G401.6 (cell line): ENCODE data around the gene PEPD.

Source experiments
- FAIRE-seq: peaks from 2 replicates; lab custom pipeline; 2012; peaks lifted over from hg19 to GRCh38; lab: Jason Lieb, UNC

PEPD gene

DNA sequence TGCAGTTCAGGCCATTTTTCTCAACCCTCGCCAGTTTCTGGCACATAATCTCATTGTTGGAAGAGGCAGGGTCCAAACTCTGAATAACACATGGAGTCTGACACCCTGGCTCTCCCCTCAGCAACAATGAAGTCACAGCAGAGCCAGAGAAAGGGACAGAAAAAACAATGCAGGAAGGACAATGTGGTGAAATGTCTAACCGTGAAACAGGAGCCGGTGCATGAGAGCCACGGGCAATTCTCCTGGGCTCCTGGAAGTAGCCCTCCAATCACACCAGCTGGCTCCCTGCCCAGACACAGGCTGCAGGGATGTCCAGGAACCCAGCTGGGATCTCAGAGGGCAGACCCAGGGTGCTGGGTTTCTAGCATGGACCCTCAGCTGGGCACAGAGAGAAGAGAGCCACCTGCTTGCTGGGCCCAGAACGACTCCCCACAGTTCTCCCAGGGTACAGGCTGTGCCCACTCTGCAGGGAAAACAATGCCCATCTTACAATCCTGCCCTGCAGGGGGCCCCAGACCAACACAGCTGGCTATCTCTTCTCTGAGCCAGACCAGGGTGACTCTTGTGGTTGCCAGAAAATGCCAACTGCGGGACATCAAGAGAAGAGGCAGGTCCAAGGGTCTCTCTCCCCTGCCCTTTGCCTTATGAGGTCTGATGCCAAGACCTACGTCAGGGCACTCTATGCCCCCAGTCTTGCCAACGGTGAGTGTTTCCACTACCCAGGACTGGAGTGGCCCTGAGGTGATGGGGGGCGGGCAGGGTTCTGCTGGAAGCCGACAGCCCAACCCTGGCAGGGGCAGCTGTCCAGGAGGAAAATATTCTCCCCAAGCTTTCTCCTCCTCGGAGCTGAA is 83.5 kb downstream of the PEPD start:
- no peak for FAIRE-seq

DNA sequence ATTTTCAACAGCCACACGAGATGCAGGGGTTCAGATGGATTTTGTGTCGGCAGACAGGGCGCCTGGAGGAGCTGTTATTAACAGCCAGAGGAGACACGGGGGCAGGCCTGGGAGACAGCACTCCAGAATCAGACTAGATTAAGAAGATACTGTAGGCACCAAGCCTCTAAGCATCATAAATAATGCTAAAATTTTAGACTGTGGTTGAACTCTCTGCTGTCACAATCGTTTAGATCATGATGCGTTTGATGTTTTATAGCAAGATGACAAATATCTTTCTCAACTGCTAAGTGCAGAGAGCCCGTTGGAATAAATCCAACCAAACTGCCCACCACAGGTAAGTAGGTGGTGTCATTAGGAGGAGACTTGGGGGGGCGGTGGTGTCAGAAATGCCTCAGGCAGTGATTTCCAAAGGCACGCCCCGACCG is 84.2 kb downstream of the PEPD start:
- FAIRE-seq: no peak

DNA sequence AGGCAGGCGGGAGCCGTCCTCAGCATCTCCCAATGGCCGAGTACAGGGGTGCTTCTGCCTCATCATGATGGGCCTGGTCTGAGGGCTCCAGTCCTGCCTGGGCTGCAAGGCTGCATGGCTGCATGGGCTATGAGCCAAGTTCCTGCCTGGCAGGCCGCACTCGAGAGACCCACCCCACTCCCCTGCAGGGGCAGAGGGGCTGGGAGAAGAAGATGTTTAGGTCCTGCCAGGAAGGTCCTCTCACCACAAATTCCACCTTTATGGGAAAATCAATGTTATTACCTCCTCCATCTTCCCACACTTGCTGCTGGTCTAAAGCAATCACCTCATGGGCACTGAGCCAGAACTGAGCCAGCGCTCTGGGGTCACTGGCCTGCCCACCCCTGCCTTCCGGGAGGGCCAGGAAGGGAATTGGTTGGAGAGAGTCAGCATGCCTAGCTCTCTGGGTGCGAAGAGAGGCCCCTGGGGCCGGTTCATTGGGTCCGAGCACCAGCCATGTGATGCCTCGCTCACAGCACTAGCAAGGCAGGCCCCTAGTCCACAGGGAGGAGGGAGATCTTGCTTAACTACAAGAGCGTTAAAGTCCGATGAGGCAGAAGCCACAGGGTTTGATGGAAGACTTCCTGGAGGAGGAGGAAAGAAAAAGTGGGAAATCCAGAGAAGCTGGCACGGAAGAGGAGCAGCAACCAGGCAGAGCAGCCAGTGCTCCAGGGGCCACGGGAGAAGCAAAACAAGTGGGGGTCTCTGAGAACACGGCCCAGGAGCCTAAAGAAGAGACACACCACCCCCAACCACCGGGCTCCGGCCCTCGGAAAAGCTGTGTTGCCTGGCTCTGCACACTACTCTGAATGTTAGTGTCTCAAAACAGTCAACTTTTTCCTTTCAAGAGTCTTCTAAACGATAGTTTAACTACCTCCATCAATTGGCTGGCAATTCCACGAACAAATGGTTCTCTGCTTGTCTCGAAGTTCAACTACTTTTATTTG is 84.9 kb downstream of the PEPD start:
- no peak for FAIRE-seq

DNA sequence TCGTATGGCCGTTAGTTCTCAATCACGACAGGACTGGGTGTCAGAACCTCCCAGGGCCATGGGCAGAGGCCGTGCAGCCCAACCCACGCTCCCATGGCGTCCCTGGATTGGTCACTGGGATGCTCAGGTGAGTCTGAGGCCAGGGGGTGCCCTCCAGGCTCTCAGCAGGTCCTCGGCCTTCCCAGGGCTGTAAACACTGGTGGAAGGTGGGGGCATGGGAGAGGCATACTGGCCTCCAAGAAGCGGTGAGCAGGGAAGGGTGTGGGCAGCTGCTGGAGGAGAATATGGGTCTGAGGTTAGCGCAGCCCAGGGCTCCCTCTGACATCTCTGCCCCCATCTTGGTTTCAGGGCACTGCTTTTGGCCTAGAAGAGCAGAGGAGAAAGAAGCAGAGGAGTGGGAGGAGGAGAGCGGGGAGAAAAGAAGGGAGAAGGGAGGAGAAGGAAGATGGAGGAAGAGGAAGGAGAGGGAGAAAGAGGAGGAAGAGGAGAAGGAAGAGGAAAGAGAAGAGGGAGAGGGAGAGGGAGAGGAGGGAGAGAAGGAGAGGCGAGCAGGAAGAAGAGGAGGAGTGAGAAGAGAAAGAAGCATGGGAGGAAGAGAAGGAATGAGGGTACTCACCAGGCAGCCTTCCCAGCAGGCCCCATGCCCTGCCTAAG is 85.8 kb downstream of the PEPD start:
- FAIRE-seq: no peak

DNA sequence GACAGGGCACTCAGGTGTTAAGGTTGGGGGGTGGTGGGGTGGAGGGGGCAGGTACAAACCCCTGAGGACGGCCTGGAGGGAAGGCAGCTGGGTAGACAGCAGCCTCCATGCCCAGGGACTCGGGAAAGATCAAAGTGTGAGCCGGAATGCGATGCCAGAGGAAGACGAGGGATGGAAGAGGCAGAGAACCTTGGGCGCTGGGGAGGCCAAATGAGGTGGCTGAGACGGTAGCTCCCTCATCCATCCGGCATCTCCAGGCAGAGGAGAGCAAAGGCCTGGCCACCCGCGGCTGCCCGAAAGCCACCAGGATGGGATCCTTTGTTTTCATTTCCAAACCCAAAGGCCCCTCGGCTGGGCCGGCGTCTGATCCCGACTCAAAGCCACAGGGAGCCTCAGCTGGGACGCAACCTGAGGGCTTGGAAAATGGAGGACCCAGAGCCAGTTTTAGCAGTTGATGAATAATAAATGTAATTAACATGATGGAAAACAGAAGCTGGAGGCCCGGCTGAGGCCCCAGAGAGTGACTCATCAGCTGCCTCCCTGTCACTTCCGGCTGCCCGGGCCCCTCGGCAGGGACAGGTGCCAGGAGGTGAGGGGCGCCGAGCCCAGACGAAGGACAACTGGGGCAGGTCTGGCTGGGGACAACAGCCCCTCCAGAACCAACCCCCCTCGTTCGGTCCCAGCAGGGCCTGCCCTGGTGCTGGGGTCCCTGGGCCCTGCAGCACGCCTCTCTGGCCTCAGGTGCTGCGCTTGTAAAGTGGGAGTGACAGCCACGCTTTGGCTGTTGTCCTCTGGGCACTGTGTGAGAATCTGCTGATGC is 86.5 kb downstream of the PEPD start:
- no peak for FAIRE-seq

DNA sequence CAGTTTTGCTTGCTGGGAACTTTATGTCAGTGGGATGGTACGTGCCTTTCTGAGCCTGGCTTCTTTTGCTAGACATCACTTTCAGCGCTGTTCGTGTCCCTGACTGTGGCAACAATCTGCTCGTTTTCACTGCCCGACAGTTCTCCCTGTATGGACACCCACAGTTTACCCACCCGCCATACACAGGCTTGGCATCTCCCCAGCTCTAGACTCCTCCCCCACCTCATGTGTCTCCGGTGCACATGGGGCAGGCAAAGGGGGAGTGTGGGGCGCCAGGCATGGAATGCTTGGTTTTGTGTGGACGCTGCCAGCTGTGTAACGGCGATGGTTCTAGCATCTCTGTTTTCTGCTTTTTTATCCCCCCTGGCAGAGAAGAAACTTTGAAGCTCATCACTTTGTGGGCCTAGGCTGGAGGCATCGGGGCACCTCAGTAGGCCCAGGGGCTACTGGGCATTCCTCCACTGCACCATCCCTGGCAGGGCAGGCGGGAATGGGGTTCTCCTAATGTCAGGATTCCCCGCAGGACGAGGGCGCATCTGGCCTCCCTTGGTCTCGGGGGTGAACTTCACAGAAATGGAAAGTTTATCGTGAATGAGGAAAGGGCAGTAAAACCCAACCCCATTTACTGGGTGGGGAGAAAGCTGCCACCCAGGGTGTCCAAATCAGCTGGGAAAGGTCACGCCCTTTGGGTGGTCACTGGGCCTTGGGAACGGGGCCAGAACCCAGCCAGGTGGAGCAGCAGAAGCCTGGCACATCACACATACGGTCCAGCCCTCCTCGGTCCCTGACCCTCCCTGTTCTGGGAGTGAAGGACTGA is 87.3 kb downstream of the PEPD start:
- no peak for FAIRE-seq

DNA sequence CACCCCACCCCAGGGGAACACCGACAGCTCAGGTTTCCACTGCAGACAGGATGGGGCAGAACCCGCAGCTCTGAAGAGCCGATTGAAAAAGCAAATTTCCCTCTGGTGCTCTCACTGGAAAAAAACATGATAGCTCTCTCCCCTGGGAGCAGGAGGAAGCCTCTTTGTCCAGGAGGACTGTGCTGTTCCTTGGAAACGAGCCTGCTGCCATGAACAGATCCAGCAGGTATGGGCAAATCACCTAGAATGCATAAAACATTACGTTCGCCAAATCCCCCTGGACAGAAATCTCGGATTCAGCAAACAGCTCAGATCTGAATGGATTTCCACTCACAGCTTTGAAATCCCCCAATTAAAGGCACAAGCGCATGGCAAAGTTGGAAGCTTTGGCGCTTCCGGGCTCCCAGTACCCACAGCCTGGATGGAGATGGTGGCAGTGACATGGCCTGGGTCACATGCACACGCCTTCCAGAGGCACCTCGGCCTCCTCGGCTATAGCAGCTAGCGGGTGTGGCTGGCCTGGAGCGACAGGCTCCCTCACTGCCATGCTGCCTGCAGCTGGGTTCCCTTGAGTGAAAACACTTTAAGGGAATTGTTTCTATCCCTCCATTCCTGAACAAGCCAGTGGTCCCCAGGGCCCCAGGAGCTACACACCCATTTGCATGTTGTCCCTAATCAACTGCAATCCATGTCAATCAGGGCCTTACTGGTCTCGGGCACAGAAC is 89.0 kb downstream of the PEPD start:
- FAIRE-seq: no peak

DNA sequence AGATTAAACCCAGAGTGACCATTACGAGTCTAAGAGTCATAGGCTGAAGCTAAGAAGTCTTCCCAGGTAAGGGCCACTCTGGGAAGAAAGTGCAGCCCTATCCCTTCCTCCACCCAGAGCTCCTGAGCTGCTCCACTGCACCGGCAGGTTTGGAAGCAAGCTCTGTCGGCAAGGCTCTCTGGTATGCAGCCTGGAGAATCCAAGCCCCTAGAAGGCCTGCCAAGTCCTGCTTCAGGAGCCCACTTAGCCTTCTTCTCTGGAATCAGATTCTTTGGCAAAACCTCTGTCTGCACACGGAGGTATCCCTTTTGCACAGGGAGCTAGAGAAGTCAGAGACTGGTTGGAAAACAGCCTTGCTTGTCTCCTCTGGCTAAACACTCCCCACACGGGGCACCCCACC is 89.6 kb downstream of the PEPD start:
- FAIRE-seq: no peak

DNA sequence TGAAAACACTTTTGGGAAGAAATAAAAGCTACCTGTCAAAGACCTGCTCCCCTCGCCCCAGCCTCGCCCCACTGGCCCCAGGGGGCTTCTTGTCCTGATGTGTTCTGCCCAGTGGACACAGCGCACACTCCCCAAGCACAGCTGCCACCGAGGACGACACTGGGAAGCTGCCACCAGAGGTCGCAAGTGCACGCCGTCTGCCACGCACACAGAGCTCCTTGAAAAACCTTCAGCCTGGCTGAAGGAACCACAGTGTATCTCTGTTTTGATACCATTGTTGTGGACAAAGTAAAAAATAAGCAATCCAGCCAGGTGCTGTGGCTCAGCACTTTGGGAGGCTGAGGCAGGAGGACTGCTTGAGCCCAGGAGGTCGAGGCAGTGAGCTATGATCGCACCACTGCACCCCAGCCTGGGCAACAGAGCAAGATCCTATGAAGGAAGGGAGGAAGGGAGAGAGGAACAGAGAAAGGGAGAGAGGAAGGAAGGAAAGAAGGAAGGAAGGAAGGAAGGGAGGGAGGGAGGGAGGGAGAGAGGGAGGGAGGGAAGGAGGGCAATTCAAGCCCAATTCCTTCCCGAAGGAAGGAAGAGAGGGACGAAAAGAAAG is 90.8 kb downstream of the PEPD start:
- no peak for FAIRE-seq

DNA sequence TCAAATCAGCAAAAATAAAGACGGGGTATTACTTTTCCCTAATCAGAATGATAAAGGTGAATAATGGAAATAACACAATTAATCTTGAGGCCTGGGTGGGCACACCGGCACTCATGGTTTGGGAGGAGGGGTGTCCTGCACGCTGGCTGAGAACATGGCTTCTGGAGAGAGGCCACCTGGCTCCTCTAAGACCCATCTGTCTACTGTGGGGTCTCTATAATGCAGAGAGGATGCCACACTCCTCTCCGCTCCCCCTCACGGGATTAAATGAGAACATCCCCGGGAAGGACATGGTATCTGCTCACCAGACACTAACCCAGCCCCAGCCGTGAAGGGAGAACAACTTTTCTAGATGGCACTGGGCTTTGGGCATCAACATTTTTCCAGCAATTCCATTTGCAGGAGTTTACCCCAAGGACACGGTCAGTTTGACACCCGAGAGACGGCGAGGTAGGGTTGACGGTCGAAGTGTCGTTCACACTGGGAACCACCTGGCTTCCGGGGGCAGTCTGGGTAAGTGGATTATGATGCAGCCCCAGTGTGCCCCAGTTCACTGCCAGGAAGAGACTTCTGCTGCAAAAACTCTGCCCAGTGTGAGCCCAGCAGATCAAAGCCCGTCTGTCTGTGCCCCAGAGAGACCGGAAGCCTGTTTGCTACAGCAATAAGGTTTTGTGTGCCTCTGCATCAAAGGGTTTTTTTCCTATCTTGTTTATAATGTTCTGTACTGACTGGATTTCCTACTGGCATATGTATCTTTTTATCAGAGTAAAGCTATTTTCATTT is 91.5 kb downstream of the PEPD start:
- FAIRE-seq: no peak

DNA sequence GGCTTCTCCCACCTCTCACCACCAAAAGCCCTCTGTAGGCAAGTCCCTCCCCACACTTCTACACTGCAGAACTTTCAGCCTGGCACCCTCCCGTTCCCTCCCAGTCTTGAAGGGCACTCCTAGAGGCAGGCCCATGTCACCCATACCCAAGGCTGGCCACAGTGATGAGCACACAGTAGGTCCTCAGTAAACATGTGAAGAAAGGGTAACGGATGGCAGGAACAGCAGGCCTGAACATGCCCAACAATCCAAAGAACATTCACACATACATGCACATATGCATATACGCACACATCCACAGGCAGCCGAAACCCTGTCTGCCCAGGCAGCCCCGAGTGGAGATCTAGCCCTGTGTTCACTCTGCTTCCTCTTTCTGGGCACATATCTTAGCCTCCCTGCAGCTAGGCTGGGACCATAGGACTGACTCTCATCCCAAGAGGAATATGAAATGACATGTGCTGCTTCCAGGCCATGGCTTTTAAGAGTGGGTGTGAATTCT is 92.9 kb downstream of the PEPD start:
- FAIRE-seq: no peak

DNA sequence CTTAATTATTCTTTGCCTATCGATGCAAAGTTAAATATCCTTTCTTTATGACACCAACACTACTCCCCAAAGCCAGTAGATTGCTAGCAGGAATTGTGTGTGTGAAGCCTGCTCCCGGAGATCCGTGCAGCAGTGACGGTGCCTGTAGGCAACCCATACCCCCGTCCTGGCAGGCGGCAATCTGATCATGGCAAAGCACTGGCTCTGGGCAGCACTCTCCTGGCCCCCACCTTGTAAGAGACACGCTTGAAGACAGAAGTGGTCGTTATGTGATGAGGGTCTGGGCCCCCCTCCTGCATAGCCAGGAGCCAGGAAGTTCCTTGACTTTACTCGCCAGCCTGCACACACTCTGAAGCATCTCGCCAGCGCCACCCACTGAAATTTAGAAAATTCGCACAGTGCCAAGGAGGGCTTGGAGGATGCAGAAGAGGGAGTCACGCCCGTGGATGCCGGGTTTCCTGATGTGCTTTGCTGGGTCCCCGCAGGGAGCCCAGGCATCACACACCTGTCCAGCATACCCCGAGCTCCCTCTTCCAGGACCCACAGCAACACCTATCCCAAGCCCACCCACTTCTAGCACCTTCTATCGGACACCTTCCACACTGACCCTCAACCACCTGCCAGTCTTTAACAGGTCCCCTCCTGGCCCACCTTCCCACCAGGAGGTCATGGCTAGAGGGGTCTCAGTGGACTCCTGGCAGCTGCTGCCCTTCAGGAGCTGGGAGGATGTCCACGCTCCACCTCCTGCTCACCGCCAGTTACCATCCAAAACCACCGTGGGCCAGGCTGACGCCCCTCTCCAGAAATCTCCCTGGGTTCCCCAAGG is 93.6 kb downstream of the PEPD start:
- no peak for FAIRE-seq

DNA sequence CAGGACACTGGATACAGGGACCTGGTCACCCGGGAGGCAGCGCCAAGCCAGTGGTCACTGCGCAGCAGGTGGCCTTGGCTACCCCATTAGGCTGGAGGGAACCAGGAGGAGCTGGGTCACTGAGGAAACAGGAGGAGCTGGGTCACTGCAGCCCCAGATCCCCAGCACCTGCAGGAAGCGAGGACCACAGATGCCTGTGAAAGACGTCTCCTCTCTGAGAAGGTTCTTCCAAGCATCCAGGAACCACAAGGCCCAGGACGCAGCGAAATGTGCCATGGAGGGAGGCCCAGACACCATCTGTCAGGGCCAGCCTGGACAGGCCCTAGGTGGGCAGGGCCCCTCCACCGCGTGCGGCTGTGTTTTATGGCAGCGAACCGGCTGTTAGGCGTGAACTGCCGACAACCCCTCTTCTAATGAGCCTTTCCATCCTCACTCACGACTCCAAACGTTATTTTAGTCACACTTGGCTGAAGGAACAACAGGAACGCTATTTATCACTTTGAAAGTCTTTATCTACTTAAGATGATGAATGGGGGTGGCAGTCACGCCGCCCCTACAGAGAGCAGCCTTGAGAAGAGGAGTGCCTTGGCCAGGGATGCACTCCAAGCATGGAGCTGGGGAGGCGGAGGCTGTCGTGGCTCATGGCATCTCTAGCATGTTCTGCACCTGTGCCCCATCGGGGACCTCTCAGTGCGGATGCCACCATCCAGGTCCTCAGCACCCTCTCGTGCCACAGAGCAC is 94.8 kb downstream of the PEPD start:
- no peak for FAIRE-seq

DNA sequence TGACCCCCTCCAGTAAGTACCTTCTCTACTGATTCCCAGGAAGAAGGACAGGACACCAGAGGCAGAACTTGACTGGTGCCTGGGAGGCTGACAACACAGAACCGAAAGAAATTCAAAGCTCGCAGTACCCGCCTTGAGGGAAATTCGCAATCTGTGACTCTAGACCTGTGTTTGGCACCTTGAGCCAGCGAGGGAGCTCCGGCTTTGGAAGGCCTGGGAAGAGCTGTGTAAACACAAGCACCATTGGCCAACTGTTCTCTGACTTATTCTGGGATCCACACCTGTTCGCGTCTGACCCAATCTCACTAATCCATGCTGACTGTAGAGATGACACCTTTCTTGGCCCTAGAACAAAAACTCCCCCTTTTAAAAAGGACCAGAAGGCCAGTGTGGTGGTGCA is 97.4 kb downstream of the PEPD start:
- FAIRE-seq: no peak

DNA sequence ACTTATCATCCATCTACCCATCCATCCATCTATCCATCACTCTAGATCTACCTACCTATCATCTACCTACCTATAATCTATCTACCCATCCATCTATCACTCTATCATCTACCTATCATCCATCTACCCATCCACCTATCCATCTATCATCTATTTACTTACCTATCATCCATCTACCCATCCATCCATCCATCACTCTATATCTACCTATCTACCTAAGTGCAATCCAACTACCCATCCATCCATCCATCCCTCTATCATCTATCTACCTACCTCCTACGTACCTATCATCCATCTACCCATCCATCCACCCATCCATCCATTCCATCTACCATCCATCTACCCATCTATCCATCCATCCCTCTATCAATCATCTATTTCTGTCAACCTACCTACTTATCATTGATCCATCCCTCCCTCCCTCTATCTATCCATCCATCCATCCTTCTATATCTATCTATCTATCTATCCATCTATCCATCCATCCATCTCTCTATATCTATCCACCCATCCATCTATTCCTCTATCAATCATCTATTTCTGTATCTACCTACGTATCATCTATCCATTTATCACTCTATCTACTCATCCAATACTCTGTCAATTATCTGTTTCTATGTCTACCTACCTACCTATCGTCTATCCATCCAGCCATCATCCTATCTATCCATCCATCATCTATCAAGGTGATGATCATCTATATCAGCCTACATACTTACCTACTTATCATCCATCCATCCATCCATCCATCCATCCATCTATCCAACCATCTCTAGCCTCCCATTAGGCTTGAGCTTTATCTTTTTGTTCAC is 99.0 kb downstream of the PEPD start:
- no peak for FAIRE-seq

DNA sequence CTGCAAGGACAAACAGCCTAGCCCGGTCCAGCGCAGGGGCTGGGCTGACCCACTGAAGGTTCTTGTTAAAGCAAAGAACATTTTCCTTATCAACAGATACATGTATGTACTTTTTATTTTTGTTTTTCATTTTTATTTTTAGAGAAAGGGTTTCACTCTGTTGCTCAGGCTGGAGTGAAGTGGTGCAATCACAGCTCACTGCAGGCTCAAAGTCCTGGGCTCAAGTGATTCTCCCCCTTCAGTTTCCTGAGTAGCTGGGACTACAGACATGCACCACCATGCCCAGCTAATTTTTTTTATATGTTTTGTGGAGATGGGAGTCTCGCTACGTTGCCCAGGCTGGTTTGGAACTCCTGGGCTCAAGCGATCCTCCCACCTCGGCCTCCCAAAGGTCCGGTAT is 100.2 kb downstream of the PEPD start:
- FAIRE-seq: no peak
